DMS79 (cell line): ENCODE measurements around the gene C17orf58.

Experiments used
- DNase-seq: peaks from one replicate; lab custom pipeline; 2025; lab: John Stamatoyannopoulos, UW

The C17orf58 gene

DNA sequence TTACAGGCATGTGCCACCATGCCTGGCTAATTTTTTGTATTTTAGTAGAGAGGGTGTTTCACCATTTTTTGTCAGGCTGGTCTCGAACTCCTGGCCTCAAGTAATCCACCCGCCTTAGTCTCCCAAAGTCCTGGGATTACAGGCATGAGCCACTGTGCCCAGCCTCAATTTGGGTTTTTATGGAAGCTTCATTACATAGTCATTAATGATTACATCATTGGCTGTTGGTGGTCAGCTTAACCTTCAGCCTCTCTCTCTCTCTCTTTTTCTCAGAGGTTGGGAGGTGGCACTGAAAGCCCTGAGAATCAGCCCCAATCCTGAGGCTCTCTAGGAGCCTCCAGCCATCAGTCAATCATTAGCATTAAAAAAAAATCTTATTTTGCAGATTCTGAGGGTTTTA lies 45.3 kb downstream of the C17orf58 start:
- no peak for DNase-seq

DNA sequence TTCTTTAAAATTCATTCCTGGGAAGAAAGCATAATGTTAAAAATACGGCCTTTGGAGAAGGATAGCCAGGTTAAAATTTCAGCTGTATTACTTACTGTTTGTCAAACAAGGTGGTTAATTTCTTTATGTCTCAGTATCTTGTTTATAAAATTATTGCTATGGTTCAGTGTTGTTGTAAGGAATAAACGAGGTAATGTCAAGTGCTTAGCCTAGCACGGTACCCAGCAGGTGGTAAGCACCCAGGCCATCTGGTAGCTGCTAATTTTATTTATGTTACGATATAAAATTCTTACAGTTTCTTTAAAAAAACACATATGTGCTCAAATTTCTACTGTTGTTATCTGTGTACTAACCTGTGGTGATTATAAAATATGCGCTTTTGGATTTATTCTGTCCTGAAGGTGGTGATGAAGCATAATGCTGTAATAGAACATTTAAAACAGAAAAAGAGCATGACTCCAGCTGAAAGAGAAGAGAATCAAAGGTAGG lies 48.9 kb downstream of the C17orf58 start:
- DNase-seq, result no peak

DNA sequence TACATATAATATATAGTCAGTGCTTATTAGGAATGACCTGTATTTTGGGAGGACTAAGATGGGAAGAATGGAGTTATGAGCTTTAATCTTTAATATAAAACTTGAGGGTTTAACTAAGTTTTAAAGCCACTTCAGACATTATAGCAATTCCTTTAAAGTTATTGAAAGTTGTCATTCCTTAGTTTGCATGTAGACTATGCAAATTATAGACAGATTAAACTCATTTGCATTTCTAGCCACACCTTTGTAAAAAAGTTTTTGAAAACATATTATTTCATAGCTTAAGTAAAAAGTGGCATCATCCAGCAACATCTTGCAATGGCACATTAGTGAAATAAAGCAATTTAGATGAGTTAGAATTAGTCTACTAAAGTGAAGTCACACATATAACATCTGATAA lies 49.8 kb downstream of the C17orf58 start:
- DNase-seq, result no peak

DNA sequence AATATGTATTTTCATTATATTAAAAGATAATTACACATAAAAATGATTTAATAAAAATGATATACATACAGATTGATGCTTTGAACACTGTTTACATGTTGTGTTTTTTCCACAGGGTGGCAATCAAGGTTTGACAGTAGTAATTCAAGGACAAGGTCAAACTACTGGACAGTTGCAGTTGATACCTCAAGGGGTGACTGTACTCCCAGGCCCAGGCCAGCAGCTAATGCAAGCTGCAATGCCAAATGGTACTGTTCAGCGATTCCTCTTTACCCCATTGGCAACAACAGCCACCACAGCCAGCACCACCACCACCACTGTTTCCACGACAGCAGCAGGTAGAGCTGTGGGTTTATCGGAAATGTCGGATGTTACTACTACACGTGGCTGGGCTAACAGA lies 52.2 kb downstream of the C17orf58 start:
- DNase-seq, result no peak

DNA sequence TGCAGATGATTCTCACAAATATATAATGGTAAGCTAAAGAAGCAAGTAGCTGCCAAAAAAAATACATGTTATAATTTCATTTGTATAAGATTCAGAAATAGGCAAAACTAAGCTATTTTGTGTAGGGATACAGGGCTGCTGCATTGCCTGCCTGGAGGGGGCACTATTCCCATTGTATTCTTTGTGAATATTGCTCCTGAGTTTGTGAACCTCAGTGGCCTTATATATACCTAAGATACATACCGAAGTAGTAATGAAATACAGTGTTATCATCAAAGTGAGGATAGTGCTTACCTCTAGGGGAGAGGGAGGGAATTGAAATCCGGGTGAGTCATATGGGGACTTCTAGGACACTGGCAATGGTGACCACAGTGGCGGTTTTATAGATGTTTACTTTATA lies 53.5 kb downstream of the C17orf58 start:
- no peak for DNase-seq
